ENCODE results near the gene MYO15B.
"Not testable (repeated sequence)": the region's sequence is repeated elsewhere in the genome, so short reads cannot be mapped to it uniquely, and the experiment has no call there.

MYO15B gene

GRCh38 chr17:75589919-75590303 is 2.3 kb downstream of the MYO15B start:
- DNase-seq (ENCODE audit: low read depth), result no peak
- no peak for TF ChIP-seq CTCF (IDR thresholded peaks at IDR 0.05; ENCODE audit: control insufficient read depth, extremely low read depth, insufficient read depth)
- H3K4me3 ChIP-seq (ENCODE audit: low read depth, low read length), result peak overlapping the region; percentile 45

- DNase-seq (ENCODE audit: low read depth), result no peak
- TF ChIP-seq CTCF (IDR thresholded peaks at IDR 0.05; ENCODE audit: control insufficient read depth, extremely low read depth, insufficient read depth), result no peak
- H3K4me3 ChIP-seq (ENCODE audit: low read depth, low read length), result peak overlapping the region; percentile 45
Measured at GRCh38 chr17:75590314-75590761, 2.7 kb downstream of the MYO15B start.

- DNase-seq (ENCODE audit: low read depth), result no peak
- H3K4me3 ChIP-seq (ENCODE audit: low read depth, low read length), result no peak overlapping the region
- no peak for TF ChIP-seq CTCF (IDR thresholded peaks at IDR 0.05; ENCODE audit: control insufficient read depth, extremely low read depth, insufficient read depth)
Measured at GRCh38 chr17:75590849-75591721, 3.5 kb downstream of the MYO15B start.

- H3K4me3 ChIP-seq (ENCODE audit: low read depth, low read length), result no peak overlapping the region
- TF ChIP-seq CTCF (IDR thresholded peaks at IDR 0.05; ENCODE audit: control insufficient read depth, extremely low read depth, insufficient read depth), result no peak
- DNase-seq (ENCODE audit: low read depth), result no peak
Measured at GRCh38 chr17:75591722-75592302, 4.2 kb downstream of the MYO15B start.

GRCh38 chr17:75592348-75593020 is 4.9 kb downstream of the MYO15B start:
- no peak for DNase-seq (ENCODE audit: low read depth)
- H3K4me3 ChIP-seq (ENCODE audit: low read depth, low read length), result no peak overlapping the region
- TF ChIP-seq CTCF (IDR thresholded peaks at IDR 0.05; ENCODE audit: control insufficient read depth, extremely low read depth, insufficient read depth), result no peak

- DNase-seq (ENCODE audit: low read depth); H3K4me3 ChIP-seq (ENCODE audit: low read depth, low read length): not testable (repeated sequence)
Measured at GRCh38 chr17:75593430-75593829, 5.8 kb downstream of the MYO15B start.

Measured in LNCaP clone FGC (cell line).